GM12801 (cell line): ENCODE data around the gene ENOX2.

Source experiments
- CTCF ChIP-seq: IDR thresholded peaks from one replicate; pipeline ENCODE4 v1.5.1; 2011; ENCODE audit warnings: control low read depth; ENCODE audit not compliant: insufficient read length; ENCODE audit errors: extremely low read depth

ENOX2 gene

GRCh38 chrX:130841776-130842175 lies 61.2 kb downstream of the ENOX2 start:
- no peak for TF ChIP-seq CTCF

- no peak for TF ChIP-seq CTCF
These were observed 62.7 kb downstream of the ENOX2 start for GRCh38 chrX:130840345-130840744.

GRCh38 chrX:130836447-130836846 lies 66.6 kb downstream of the ENOX2 start:
- TF ChIP-seq CTCF = no peak

GRCh38 chrX:130834830-130835229 lies 68.2 kb downstream of the ENOX2 start:
- TF ChIP-seq CTCF = no peak

GRCh38 chrX:130834149-130834548 lies 68.9 kb downstream of the ENOX2 start:
- TF ChIP-seq CTCF = no peak

- TF ChIP-seq CTCF = no peak
These were observed 71.7 kb downstream of the ENOX2 start for GRCh38 chrX:130831347-130831722.

GRCh38 chrX:130830599-130831346 lies 72.2 kb downstream of the ENOX2 start:
- no peak for TF ChIP-seq CTCF
